ENCODE data around the gene SCN3A.

The SCN3A gene

DNA sequence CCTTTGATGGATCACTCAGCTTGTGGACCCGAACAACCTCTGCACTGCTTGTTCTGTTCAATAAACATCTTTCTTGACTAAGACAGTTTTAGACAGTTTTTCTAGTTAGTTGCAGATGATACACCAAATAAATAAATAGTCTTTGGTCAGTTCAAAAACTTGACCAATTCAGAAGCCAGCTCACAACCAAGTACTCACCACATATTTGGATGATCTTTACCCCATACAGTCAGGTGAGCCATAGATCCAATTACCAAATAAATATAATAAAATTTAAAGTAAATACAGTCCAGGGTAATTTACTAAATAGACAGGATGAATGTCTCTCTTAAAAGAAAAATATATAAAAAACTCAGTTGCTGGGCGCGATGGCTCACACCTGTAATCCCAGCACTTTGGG, 18.2 kb downstream of the SCN3A start:
- no peak for DNase-seq

DNA sequence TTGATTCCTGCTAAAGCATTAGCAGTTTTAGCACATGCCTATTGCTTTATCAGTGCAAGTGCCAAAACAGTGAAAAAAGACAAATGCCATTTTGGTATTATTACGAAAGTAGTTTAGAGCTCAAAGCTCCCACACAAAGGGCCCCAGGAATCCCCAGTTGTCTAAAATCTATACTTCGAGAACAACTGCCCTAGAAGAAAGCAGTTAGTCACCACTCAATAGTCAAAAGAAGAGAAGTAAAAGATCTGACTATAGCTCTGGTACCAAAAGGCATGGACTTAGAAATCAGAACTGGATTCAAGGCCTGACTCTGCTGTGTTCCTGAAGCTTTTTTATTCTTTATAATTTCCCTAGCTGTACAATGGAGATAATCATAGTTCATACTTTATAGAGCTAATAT, 21.8 kb downstream of the SCN3A start:
- DNase-seq = no peak

DNA sequence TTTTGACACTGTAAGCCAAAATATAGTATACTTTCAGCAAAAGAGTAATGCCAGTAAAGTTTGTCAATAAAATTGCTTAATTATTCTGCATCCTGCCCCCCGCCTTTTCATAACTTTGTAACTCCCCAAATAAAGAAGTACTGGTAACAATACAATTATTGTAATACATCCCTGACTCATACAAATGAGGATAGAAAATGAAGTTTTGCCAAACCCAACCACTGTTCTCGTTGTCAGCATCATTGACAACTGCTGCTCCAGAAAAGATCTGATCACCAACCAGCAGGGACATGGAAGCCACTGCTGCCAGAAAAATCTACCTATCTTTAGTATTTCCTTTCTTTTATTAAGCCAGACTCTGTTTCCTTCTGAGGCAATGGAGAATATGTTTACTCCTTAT, 27.1 kb downstream of the SCN3A start:
- no peak for DNase-seq

DNA sequence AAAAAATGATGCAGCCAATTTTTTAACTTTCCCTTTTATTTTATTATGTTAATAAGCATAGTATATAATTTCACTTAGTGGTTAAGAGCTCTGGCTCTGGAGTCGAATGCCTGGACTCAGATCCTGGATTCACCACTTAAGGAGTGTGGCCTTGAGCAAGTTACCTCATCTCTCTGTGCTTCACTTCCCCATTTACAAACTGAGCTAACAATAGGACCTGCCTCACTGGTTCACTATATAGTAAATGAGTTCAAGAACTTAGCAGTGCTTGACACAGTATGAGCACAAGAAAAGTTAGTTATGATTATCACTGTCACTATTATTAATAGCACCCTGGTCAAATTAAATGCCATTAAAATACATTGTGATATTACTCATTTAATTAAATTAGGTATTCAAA, 30.6 kb downstream of the SCN3A start:
- no peak for DNase-seq

DNA sequence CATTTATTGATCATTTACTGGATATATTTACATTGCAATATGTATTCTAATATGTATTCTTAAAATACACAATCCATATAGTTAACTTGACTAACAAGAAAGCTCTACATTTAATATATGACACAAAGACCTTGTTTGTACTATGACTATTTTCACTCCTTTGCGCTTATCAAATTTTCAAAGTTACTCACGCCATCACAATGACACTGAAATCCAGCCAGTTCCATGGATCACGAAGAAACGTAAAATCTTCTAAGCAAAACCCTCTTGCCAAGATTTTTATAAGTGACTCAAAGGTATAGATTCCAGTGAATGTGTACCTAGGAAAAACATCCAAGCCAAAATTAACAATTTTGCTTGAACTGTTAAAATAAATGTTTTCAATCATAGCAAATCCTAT, 39.6 kb downstream of the SCN3A start:
- no peak for DNase-seq

DNA sequence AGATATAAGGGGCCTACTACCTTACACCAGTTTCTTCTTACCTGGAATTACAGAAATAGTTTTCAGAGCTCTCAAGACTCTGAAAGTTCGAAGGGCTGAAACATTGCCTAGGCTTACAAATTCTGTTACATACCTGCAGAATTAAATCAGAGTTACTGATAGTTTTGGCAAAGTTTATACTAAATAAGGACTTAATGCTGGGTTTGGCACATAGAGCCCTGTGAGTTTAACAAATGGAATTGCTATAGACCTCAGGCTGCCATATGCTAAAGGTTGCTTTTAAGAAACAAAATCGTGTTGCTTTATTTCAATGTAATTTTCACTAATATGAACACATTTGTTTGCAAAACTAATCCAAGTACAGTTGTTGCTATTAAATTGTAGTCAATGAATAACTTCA, 40.1 kb downstream of the SCN3A start:
- DNase-seq = no peak

DNA sequence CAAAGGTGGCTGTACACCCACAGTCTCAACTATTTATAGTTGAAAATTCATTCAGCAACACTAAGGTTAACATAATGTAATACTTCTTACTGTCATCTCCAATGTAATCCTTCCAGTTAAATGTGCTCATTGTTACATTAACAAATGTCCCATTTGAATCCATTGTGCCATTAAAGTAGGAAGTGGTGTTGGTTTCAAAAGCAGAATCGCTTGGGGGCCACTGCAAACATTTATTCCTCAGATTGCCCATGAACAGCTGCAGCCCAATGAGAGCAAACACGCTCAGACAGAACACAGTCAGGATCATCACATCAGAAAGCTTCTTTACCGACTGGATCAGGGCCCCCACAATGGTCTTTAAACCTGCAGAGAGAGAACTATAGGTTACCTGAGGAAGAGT, 41.4 kb downstream of the SCN3A start:
- DNase-seq = no peak

DNA sequence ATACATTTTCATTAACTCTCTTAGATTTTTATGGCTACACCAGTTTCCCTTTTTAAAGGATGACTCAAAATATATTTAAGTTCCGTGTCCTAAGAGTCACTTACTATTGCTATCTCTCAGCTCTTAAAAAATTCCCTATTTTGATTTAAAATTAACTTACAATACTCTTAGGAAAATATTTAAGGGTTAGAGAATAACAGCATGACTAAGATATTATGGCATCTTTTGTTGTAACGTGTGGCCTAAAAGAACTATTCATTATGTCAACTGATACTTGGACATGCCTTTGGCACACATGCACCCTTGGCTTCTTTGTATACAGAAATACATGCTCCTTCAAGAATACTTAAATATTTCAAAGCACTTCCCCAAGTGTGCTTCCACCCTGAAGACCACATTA, 42.3 kb downstream of the SCN3A start:
- no peak for DNase-seq

DNA sequence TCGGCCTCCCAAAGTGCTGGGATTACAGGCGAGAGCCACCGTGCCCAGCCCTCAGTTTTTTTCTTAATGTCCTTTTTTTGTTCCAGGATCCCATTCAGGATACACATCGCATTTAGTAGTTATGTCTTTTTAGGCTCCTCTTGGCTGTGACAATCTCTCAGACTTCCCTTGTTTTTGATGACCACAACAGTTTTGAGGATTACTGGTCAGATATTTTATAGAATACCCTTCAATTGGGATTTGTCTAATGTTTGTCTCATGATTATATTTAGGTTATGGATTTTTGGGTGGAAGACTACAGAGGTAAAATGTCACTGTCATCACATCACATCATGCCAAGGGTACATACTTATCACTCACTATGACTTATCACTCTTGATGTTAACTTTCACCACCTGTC, 46.7 kb downstream of the SCN3A start:
- no peak for DNase-seq

DNA sequence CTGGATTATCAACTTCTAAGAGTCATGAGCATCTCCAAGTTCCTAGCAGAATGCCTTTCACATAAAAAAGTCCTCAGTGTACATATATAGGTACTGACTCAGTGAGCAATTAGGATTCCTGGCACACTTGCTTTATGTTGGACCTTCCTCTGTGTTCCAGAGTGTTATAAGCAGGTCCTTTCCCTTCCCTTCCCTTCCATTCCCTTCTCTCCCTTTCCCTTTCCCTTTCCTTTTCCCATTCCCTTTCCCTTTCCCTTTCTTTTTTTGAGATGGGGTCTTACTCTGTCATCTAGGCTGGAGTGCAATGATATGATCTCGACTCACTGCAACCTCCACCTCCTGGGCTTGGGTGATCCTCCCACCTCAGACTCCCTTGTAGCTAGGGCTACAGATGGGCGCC, 48.7 kb downstream of the SCN3A start:
- no peak for DNase-seq

DNA sequence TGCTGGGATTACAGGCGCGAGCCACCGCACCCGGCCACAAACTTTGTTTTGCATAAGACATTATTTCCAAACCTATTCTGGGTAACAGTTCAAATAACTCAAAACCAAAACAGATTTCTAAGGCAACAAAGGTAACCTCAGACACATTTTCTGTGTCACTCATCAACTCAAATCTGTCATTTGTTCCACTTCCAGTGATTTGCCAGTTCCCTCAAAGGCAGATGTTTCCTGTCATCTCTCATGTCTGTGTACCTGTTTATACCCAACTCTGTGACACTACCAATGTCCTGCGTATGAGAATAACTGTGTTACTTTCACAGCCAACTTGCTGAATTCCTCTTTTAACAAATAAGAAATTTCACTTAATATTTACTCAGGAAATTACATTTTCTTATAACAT, 54.4 kb downstream of the SCN3A start:
- no peak for DNase-seq

DNA sequence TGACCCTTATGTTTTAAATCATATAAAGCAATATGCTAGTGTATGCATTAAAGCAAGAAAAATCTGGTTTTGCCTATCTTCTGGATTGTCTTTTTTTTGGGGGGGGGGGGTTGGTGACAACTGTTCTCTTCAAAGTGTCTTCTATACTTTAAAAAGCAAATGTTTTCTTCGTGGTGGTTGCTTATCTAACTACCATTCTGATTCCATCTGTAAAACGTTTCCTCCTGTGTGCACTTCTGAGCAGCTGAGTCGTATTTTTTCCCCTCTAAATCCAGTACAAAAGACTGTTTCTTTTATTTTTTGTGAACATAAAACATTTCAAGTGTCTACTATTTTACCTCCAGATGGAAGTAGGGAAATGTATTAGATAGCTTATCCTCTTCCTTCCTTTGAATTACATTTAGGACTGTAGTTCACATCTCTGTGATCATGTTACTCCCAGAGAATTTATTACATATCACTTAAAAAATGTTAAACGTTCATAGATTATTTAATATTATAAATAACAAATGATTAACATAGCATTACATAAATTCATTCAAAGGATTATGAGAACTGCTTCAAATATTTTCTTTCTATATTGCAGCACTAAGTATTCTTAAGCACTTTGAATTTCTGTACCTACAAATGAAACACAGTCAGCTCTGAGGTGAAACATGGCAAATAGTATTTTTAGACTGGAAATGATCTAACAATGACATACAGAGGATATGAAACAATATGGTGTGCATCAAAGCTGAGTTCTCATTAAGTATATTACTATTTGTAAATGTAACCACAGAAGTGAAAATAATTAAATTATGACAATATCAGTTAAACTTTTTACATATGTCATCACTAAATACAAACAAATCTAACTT, 56.4 kb downstream of the SCN3A start:
- no peak for DNase-seq

DNA sequence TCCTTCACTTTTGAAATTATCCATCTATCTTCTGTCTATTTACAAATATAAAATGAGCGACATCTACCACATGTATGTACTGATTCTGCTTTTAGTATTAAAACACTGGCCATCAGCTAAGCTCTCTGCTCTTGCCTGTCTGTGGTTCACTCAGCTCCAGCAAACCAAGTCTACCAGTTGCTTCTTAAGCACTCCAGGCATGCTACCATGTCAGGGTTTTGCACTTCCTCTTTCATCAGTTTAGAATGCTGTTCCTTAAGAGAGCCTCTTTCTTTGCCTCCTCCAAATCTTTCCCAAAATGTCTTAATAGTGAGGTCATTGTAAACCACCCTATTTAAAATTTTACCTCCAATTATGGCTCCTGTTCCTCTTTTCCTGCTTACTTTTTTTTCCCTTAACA, 59.5 kb downstream of the SCN3A start:
- no peak for DNase-seq

DNA sequence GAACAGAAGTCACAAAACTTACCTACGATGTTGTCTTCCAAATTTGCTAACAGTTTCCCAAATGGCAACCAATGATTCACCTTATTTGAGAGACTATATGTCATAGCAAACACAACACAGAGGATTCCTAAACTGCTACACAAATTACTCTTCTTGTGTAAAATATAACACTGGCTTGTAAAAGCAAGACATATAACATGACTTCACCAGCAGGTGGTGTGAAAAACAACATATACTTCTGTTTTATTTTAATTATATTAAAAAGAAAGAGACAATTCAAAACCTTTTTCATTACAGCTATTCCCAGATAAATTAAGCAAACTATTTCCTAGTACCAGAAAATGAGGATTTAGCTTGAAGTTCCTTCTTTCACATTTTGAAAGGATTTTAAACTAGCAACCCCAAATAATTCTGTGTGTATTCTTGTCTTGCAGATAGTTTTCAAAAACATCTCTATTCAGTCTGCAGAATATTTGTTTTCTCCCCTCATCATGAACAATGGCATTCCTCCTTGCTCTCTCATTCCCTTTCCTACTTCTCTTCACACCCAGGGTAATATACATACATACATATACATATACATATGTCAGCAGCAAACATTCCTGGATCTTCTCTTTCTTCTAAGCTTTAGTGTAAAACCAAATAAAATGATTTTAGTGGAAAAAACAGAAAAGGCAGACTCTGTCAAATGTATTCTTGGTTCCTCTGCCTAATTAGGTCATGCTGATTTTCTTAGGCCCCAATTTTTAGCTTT, 62.1 kb downstream of the SCN3A start:
- no peak for DNase-seq

DNA sequence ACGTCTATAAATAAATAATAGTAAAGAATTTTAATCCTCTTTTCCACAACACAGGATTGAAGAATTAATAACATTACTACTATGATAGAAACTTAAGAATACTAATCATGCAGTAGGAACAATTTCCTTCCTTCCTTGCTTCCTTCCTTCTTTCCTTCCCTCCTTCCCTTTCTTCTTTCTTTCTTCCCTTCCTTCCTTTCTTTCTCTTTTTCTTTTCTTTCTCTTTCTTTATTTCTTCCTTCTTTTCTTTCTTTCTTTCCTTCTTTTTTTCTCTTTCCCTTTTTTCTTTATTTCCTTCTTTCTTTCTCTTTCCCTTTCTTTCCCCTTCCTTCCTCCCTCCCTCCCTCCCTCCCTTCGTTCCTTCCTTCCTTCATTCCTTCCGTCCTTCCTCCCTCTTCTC, 77.6 kb downstream of the SCN3A start:
- no peak for DNase-seq

DNA sequence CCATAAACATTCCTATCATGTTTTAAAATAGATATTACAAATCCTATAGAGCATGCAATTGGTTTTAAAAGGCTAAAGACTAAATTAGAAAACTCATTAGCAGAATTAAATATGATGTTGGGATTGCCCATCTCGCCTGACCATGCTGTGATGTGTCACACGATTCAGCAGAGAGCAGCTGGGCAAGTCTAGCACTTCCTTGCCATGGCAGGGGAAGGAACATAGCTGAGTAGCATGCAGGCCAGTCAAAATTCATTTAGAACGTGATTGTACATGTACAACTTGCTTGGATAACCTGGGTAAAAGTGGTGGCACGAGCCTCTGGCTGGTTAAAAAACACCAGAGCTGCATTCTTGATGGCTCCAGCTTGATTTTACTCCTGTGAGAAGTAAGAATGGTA, 81.3 kb downstream of the SCN3A start:
- no peak for DNase-seq

DNA sequence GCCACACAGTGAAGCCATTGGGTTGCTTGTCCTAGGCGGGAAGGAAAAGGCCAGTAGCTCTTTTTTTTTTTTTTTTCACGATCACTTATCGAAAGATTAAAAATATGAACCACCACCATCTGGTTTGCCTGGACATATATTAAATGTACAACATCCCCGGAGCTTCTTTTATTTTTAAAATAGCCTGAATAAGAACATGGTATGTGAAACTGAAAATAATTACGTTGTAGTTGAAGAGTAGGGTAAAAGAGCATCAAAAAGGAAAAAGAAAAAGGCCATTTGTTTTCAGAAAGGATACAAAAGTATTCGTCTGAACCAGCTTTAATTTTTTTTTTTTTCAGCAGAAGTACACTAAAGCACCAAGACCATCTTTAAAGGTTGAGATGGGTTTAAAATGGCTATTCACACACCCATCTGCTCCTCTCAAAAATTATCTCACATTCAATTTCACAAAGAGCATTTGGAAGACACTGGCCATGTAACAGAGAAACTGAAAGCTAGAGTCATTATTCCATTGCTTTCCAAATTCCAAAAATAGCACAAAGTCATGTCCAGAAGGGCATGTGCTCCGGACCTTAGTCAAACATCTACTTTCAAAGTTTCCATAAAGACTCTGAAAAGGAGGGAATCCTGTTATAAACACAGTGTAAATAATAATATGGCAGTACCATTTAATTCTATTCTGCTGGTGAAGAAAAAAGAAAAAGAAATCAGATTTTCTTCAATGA, 82.9 kb downstream of the SCN3A start:
- no peak for DNase-seq

DNA sequence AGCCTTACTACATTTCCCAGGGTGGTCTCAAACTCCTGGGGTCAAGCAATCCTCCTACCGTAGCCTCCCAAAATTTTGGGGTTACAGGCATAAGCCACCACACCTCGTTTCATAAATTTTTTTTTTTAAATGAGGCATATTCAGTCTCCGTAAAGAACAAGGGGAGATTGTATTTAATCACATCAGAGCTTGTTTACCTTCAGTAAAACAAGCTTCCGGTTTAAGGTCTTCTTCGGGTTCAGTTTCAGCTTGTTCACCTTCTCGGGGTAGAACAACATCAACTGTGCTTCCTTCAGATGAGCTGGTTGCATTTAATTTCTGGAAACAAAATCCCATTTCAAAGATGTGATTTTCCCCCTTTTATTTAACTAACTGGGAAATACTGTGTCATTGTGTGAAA, 88.6 kb downstream of the SCN3A start:
- no peak for DNase-seq

DNA sequence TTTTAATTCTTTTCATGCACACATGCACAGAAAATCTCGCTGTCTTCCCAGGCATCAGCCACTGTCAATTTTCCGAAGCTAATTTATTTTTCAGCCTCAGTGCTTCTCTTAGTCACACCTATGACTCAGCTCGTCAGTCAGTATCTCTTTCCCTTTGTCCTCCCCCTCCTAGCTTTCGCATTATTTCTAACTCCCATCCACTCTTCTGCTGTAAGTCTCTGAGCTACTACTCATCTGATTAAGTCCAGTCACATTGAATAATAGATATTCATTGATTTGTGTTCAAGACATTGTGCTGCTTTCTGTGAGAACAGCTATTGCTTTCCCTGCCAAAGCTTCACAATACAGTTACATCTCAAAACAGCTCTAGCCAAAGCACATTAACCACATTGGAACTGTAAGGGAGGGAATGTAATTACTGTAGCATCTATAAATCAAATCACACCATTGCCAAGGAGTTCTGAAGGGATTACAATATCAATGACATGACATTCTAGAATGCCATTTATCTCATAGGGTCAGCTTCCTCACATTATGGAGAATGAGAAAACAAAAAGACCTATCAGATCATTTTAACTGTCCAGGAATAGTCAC, 89.4 kb downstream of the SCN3A start:
- DNase-seq = no peak

DNA sequence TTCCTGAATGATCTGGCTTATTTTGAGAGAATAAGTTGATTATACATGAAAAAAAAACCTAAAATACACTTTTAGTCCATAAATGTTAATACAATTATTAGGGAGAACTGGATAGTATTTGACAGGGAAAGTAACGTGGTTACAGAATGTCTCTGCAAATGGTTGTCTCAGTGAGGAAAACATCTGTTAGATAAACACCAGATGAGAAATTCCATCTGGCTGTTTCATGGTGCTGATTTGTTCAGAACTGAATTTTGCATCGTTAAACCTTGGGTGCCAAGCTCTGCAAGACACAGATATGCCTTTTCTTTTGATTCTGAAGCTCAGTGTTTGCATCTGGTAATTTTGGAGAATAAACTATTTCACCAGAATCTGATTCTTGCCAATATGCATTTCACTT, 90.4 kb downstream of the SCN3A start:
- no peak for DNase-seq

DNA sequence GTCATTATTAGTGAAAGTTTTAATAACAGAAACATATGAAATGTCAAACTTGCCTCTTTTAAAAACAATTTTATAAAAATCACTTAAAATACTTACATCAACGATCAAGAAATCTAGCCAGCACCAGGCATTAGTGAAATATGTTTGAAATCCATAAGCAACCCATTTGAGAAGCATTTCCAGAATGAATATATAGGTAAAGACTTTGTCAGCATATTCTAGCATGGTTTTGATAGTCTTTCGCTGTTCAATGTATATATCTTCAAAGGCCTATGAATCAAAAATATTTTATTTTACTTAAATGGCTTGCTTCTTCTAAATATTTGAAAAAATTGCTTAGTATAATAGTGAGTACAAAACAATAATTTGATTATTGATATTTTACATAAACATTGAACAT, 91.1 kb downstream of the SCN3A start:
- no peak for DNase-seq

DNA sequence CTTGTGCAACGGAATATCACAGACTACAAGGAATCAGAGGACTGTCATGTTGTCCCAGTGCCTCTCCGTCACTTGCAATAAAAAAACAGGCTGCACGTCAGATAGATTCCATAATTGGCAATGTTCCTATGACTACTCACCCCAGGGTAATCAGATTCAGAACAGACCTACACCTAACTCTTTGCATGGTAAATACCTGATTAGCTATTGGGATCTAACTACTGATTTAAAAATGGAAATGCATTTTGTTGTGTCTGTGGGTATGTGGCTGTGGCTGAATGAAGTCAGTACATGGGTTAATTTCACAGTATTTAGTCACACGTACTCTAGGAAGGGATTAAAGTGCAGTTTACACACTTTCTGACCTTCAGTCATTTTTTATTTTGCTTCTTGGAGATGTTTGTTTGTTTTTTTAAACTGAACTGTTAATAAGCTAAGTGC, 91.7 kb downstream of the SCN3A start:
- no peak for DNase-seq

DNA sequence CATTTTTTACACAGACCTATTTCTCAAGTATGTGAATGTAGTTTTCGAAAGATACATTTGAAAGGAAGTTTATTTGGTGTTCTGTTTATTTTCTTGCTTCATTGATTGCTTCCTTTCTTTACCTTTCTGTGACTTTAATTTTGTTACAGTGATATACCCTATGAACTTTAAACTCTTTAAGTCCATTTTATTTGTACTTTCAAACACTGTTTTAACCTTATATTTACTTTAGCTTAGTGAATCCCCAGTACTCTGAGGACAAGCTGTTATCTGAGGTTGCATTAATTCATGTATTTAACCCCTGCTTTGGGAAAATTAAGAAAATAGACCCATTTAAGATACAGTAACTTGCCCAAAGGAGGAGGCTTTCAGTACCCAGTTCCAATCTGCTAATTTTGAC, 93.5 kb downstream of the SCN3A start:
- DNase-seq = no peak

DNA sequence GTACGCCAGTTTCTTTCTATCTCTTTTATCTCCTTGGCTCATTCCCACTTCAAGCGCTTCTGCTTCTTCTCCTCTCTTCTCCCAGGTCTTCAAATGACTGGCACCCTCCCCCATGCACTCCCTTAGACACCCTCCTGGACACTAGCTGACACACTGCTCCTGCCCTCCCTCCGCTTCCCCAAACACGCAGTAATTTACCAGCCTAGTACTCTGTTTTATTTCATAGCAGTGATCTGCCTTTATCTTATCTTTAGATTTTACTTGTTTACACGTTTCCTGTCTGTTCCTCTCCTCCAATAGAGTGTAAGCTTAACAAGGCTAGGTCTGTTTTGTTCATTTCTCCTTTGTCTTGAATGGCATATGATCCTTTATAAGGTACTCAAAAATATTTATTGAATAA, 93.9 kb downstream of the SCN3A start:
- no peak for DNase-seq

Data from stimulated activated naive CD4-positive, alpha-beta T cell treated with Interleukin-2 at 50 U/mL for 16 hours (primary cell).